Activated B cell treated with CpG ODN at 0.5 μM for 24 hours (primary cell): ENCODE measurements around the gene TMEM184A. TPM values are rescaled to one million over a fixed set of nuclear protein-coding genes. Genes with fewer than 3 reads are reported as not detected.
A peak's percentile ranks its signal among the peaks of the same experiment; 100 is the strongest.

ENCODE experiments used
- ATAC-seq: fragments of 200-7000 bp; cut with Tn5 transposase; one replicate; pipeline ENCODE4 v1.10.0; 2021; ENCODE audit warnings: low read depth, mild to moderate bottlenecking, moderate library complexity
- CTCF ChIA-PET: fragments of 350-600 bp; sonication (Branson Sonifier 250); formaldehyde crosslinking; loops from one replicate; lab custom pipeline; 2021; ENCODE audit warnings: antibody characterized with exemption; lab: Charles Lee
- POLR2A ChIA-PET: fragments of 350-600 bp; sonication (Branson Sonifier 250); formaldehyde crosslinking; loops from one replicate; lab custom pipeline; 2021; ENCODE audit warnings: antibody characterized with exemption; lab: Charles Lee
- DNase-seq: peaks from one replicate; pipeline ENCODE4 v3.0.0; 2022
- H3K27ac Mint-ChIP-seq: one replicate; pipeline ENCODE4 v1.8.0; 2020; ENCODE audit warnings: mixed read lengths
- H3K27me3 Mint-ChIP-seq: one replicate; pipeline ENCODE4 v1.8.0; 2021; ENCODE audit warnings: mixed read lengths
- H3K36me3 Mint-ChIP-seq: one replicate; pipeline ENCODE4 v1.8.0; 2021; ENCODE audit warnings: low read depth, mixed read lengths
- H3K4me1 Mint-ChIP-seq: one replicate; pipeline ENCODE4 v1.8.0; 2021; ENCODE audit warnings: mixed read lengths
- H3K4me3 Mint-ChIP-seq: one replicate; pipeline ENCODE4 v1.8.0; 2020; ENCODE audit warnings: mild to moderate bottlenecking, mixed read lengths
- H3K9me3 Mint-ChIP-seq: one replicate; pipeline ENCODE4 v1.8.0; 2020; ENCODE audit warnings: mixed read lengths
- intact Hi-C: fragments of 100-400 bp; cut with micrococcal nuclease; formaldehyde crosslinking; loops from one replicate; pipeline ENCODE4 v1.15.1; 2024
- total RNA-seq: library from RNA; stranded (reverse); gene quantifications from 2 replicates; pipeline ENCODE4 v1.2.3, GENCODE V29; 2022
- TF ChIP-seq, protein P1 (sequence below): fragments of 200-600 bp; IDR thresholded peaks from one replicate; pipeline ENCODE4 v1.8.0; 2022; ENCODE audit warnings: antibody characterized with exemption, mild to moderate bottlenecking

Gene TMEM184A
- total RNA-seq, 1 donor from 2014 or later = not detected

DNA sequence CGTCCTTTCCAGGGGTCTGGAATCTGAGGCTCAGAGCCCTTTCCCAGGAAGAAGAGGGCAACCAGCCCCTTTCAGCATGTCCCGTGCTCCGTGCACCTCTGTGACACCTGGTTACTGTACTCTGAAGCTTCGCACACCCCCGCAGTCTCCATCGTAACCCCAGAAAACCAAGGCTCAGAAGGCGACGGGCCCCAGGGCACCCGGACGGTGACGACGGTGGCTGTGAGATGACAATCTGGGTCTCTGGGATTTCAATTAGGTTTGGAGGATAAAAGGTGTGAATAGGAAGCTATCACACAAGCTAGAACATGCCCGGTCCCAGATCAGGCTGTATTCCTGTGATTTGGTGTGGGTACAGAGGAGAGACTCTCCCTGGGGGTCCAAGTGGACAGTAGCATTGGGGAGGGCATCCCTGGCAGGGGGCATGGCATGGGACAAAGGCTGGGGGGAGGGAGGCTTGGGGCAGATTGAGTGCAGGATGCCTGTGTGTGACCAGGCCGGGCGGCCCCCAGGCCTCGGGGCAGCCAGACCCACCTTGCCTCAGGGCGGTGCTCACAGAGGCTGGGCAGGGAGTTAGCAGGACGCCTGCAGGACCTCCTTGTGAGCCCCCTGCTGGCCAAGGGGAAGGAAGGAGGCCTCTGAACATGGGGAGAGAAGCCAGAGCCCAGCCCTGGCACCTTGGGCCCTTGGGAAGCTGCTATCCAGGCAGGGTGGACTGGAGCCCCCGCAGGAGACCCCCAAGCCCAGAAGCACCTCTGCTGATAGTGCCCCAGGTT lies 37.3 kb upstream of the TMEM184A start:
- H3K27me3 Mint-ChIP-seq = peaks cover 28% of the 10 kb centered on the region
- H3K4me3 Mint-ChIP-seq = no peak overlapping the region
- peak; percentile 23 for ATAC-seq
- TF ChIP-seq, protein P1, sequence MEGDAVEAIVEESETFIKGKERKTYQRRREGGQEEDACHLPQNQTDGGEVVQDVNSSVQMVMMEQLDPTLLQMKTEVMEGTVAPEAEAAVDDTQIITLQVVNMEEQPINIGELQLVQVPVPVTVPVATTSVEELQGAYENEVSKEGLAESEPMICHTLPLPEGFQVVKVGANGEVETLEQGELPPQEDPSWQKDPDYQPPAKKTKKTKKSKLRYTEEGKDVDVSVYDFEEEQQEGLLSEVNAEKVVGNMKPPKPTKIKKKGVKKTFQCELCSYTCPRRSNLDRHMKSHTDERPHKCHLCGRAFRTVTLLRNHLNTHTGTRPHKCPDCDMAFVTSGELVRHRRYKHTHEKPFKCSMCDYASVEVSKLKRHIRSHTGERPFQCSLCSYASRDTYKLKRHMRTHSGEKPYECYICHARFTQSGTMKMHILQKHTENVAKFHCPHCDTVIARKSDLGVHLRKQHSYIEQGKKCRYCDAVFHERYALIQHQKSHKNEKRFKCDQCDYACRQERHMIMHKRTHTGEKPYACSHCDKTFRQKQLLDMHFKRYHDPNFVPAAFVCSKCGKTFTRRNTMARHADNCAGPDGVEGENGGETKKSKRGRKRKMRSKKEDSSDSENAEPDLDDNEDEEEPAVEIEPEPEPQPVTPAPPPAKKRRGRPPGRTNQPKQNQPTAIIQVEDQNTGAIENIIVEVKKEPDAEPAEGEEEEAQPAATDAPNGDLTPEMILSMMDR = no peak
- peak; percentile 25 for DNase-seq
- intact Hi-C loops = no loop called here
- no peaks in the 10 kb centered on the region for H3K36me3 Mint-ChIP-seq
- no peaks in the 10 kb centered on the region for H3K9me3 Mint-ChIP-seq
- H3K27ac Mint-ChIP-seq = no peak overlapping the region
- H3K4me1 Mint-ChIP-seq = peaks cover 29% of the 10 kb centered on the region
- ChIA-PET CTCF (no interaction called here), POLR2A (interaction anchor here (0.7 to 1.0 kb wide), 2 partner anchors 9 to 36 kb away, joined by 3 to 10 read pairs; no protein-coding TSS in a partner anchor)

DNA sequence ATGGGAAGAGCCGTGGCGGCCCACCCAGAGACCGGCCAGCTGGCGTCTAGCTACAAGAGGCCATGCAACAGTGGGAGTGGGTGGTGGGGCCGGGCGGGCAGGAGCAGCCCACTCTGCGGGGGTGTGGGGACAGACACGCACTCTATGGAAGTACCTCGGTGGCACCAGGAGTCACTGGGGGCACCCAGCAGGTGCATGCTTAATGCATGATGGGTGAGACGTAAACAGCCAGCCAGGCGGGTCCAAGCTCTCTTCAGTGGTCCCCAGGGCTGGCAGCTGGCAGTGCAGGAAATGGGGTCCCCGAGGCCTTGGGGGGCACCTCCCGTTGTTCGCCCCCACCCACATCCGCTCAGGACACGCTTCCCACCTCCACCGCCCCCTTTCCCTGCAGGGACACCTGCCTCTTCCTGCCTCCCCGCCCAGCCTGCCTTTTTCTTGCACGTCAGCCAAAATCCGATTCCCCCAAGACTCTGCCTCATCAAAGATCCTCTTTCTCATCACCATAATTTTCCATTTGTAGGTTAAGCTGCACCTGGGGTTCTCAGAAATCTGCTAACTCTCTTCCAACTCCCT lies 36.4 kb upstream of the TMEM184A start:
- peak overlapping the region; percentile 74 for H3K4me3 Mint-ChIP-seq
- ChIA-PET CTCF (no interaction called here), POLR2A (interaction anchor here (0.7 kb wide), 1 partner anchor 35 kb away, joined by 10 read pairs; no protein-coding TSS in a partner anchor)
- H3K27ac Mint-ChIP-seq = no peak overlapping the region
- no peaks in the 10 kb centered on the region for H3K36me3 Mint-ChIP-seq
- peaks cover 29% of the 10 kb centered on the region for H3K4me1 Mint-ChIP-seq
- TF ChIP-seq, protein P1 = no peak
- DNase-seq (peak; percentile 28), ATAC-seq (peak; percentile 71)
- H3K27me3 Mint-ChIP-seq = peaks cover 28% of the 10 kb centered on the region
- no peaks in the 10 kb centered on the region for H3K9me3 Mint-ChIP-seq
- intact Hi-C loops = loop anchor here (1.0 kb wide), 1 partner anchor 22 kb away; the partner anchor contains the start of gene PSMG3

DNA sequence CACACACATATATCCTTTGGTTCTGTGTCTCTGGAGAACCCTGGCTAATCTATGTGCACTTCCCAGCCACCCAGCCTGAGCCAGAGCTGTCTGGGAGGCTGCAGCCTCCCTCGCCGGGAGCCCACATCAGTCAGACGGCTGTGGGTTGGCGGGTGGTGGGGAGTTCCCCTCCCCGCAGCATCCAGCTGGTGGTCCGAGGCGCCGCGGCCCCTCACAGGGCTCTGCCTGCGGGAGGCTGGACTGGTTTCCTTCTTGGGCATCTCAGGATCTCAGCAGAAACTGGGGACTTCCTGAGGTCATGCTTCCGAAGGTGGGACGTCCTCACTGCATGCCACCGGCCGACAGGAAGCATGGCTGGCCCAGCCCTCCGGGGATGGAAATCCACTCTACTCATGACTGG lies 35.9 kb upstream of the TMEM184A start:
- Mint-ChIP-seq H3K27me3 (peaks cover 28% of the 10 kb centered on the region), H3K9me3 (no peaks in the 10 kb centered on the region), H3K36me3 (no peaks in the 10 kb centered on the region), H3K4me1 (peaks cover 29% of the 10 kb centered on the region), H3K27ac (peak overlapping the region; percentile 35), H3K4me3 (peak overlapping the region; percentile 74)
- no peak for DNase-seq
- ChIA-PET POLR2A (no interaction called here), CTCF (no interaction called here)
- TF ChIP-seq, protein P1 = no peak
- intact Hi-C loops = loop anchor here (1.0 kb wide), 1 partner anchor 22 kb away; the partner anchor contains the start of gene PSMG3
- no peak for ATAC-seq

GRCh38 chr7:1591396-1591795 lies 35.4 kb upstream of the TMEM184A start:
- ChIA-PET POLR2A (no interaction called here), CTCF (no interaction called here)
- TF ChIP-seq, protein P1 = no peak
- peaks cover 28% of the 10 kb centered on the region for H3K27me3 Mint-ChIP-seq
- DNase-seq (no peak), ATAC-seq (no peak)
- peak overlapping the region; percentile 58 for H3K4me3 Mint-ChIP-seq
- H3K36me3 Mint-ChIP-seq = no peaks in the 10 kb centered on the region
- H3K9me3 Mint-ChIP-seq = no peaks in the 10 kb centered on the region
- peak overlapping the region; percentile 35 for H3K27ac Mint-ChIP-seq
- intact Hi-C loops = no loop called here
- peaks cover 29% of the 10 kb centered on the region for H3K4me1 Mint-ChIP-seq

DNA sequence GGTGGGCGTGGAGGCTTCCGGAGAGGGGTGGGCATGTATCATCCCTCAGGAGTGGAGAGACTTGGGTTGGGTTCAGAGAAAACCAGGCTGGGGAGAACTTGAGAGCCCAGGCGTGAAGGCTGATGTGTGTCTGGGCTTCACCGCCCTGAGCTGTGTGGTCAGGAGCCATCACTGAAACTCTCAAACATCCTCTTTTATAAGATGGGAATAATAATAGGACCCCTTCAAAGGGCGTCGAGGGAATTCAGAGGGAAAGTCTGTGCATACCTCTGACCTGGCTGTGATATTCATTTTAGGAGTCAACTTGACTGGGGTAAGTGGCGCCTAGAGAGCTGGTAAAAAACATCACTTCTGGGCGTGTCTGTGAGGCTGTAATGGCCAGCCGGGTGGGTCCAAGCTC lies 34.9 kb upstream of the TMEM184A start:
- ATAC-seq (no peak), DNase-seq (no peak)
- H3K4me3 Mint-ChIP-seq = no peak overlapping the region
- intact Hi-C loops = no loop called here
- H3K9me3 Mint-ChIP-seq = no peaks in the 10 kb centered on the region
- CTCF ChIA-PET = interaction anchor here (0.6 kb wide), 1 partner anchor 9 kb away, joined by 3 read pairs; no protein-coding TSS in a partner anchor
- H3K4me1 Mint-ChIP-seq = peaks cover 29% of the 10 kb centered on the region
- H3K27me3 Mint-ChIP-seq = peaks cover 28% of the 10 kb centered on the region
- no peak overlapping the region for H3K27ac Mint-ChIP-seq
- POLR2A ChIA-PET = no interaction called here
- TF ChIP-seq, protein P1 = no peak
- H3K36me3 Mint-ChIP-seq = no peaks in the 10 kb centered on the region
